Osteoblast (primary cell): ENCODE results near the gene GARS1. TPM values are rescaled to one million over a fixed set of nuclear protein-coding genes. Genes with fewer than 3 reads are reported as not detected.

Experiments used
- DNase-seq: peaks from one replicate; pipeline ENCODE4 v3.0.0; 2011; ENCODE audit warnings: low spot score, mixed read lengths; ENCODE audit not compliant: insufficient read length; ENCODE audit errors: missing footprints
- H2AFZ ChIP-seq: 2 replicates; pipeline ENCODE4 v1.6.0; 2011; ENCODE audit warnings: mild to moderate bottlenecking, low read length
- H3K27ac ChIP-seq: 2 replicates; pipeline ENCODE4 v1.5.1; 2011; ENCODE audit warnings: mild to moderate bottlenecking, low read depth, low read length, moderate library complexity
- H3K27me3 ChIP-seq: 2 replicates; pipeline ENCODE4 v1.6.0; 2012; ENCODE audit warnings: mild to moderate bottlenecking, control low read depth, inconsistent platforms, low read length, moderate library complexity; ENCODE audit not compliant: insufficient read depth
- H3K36me3 ChIP-seq: 2 replicates; pipeline ENCODE4 v1.5.1; 2011; ENCODE audit warnings: mild to moderate bottlenecking, low read length, control low read depth, moderate library complexity; ENCODE audit not compliant: insufficient read depth
- H3K4me1 ChIP-seq: 2 replicates; pipeline ENCODE4 v1.5.1; 2011; ENCODE audit warnings: mild to moderate bottlenecking, low read length, control low read depth, moderate library complexity; ENCODE audit not compliant: insufficient read depth
- H3K4me2 ChIP-seq: 2 replicates; pipeline ENCODE4 v1.6.0; 2011; ENCODE audit warnings: mild to moderate bottlenecking, low read length; ENCODE audit not compliant: insufficient read depth
- H3K4me3 ChIP-seq: fragments of 200-600 bp; sonication (generic); 3 replicates; pipeline ENCODE4 v1.5.1; 2012; ENCODE audit warnings: mild to moderate bottlenecking, low read length, inconsistent platforms; ENCODE audit not compliant: insufficient read depth
- H3K79me2 ChIP-seq: 2 replicates; pipeline ENCODE4 v1.6.0; 2012; ENCODE audit warnings: mild to moderate bottlenecking, low read length, control low read depth, inconsistent platforms; ENCODE audit not compliant: insufficient read depth
- H3K9me3 ChIP-seq: 2 replicates; pipeline ENCODE4 v1.5.1; 2011; ENCODE audit warnings: low read depth, low read length, control low read depth
- H4K20me1 ChIP-seq: 2 replicates; pipeline ENCODE4 v1.6.0; 2012; ENCODE audit warnings: mild to moderate bottlenecking, low read length, control low read depth; ENCODE audit not compliant: insufficient read depth
- CTCF ChIP-seq: IDR thresholded peaks from 2 replicates; pipeline ENCODE4 v1.5.1; 2011; ENCODE audit warnings: mild to moderate bottlenecking, low read depth, low read length, moderate library complexity; ENCODE audit errors: extremely low read depth
- total RNA-seq: library from RNA; depleted of rRNA; stranded (reverse); fragments of >200 nt; gene quantifications from 2 replicates; pipeline ENCODE4 v1.2.3, GENCODE V29; 2012

GARS1 gene
- total RNA-seq, 1 donor = 526 TPM

- no peak for DNase-seq
- H3K9me3 ChIP-seq = no peaks in the 10 kb centered on the region
- H3K4me2 ChIP-seq = no peak overlapping the region
- no peak overlapping the region for H3K4me3 ChIP-seq
- no peaks in the 10 kb centered on the region for H3K27me3 ChIP-seq
- H3K4me1 ChIP-seq = peaks cover 11% of the 10 kb centered on the region
- no peak overlapping the region for H2AFZ ChIP-seq
- H3K36me3 ChIP-seq = no peaks in the 10 kb centered on the region
- H3K79me2 ChIP-seq = no peaks in the 10 kb centered on the region
- H3K27ac ChIP-seq = no peak overlapping the region
- H4K20me1 ChIP-seq = no peaks in the 10 kb centered on the region
- peak; percentile 85 for TF ChIP-seq CTCF
Measured at GRCh38 chr7:30548845-30549244, 45.8 kb upstream of the GARS1 start.

- no peak for TF ChIP-seq CTCF
- no peak for DNase-seq
- Histone ChIP-seq H3K9me3 (no peaks in the 10 kb centered on the region), H3K27ac (no peak overlapping the region), H3K27me3 (no peaks in the 10 kb centered on the region), H3K79me2 (no peaks in the 10 kb centered on the region), H2AFZ (no peak overlapping the region), H4K20me1 (no peaks in the 10 kb centered on the region), H3K4me2 (no peak overlapping the region), H3K4me1 (peaks cover 11% of the 10 kb centered on the region), H3K4me3 (no peak overlapping the region), H3K36me3 (no peaks in the 10 kb centered on the region)
Measured at GRCh38 chr7:30549931-30550493, 44.7 kb upstream of the GARS1 start.

- Histone ChIP-seq H3K79me2 (no peaks in the 10 kb centered on the region), H3K36me3 (no peaks in the 10 kb centered on the region), H3K4me1 (peaks cover 11% of the 10 kb centered on the region), H3K4me2 (no peak overlapping the region), H3K27ac (no peak overlapping the region), H3K9me3 (no peaks in the 10 kb centered on the region), H3K4me3 (no peak overlapping the region), H3K27me3 (no peaks in the 10 kb centered on the region), H2AFZ (no peak overlapping the region), H4K20me1 (no peaks in the 10 kb centered on the region)
- no peak for DNase-seq
- TF ChIP-seq CTCF = no peak
Measured at GRCh38 chr7:30552330-30552729, 42.3 kb upstream of the GARS1 start.

- no peaks in the 10 kb centered on the region for H3K36me3 ChIP-seq
- no peak for DNase-seq
- no peaks in the 10 kb centered on the region for H4K20me1 ChIP-seq
- H3K4me2 ChIP-seq = no peak overlapping the region
- H3K27me3 ChIP-seq = no peaks in the 10 kb centered on the region
- H3K4me3 ChIP-seq = no peak overlapping the region
- H3K9me3 ChIP-seq = no peaks in the 10 kb centered on the region
- TF ChIP-seq CTCF = no peak
- H3K79me2 ChIP-seq = no peaks in the 10 kb centered on the region
- no peak overlapping the region for H3K27ac ChIP-seq
- no peak overlapping the region for H2AFZ ChIP-seq
- peaks cover 11% of the 10 kb centered on the region for H3K4me1 ChIP-seq
Measured at GRCh38 chr7:30553141-30553540, 41.5 kb upstream of the GARS1 start.
